ENCODE measurements around the gene KCNJ4.

KCNJ4 gene

GRCh38 chr22:38465673-38466490, 10.9 kb upstream of the KCNJ4 start:
- Mint-ChIP-seq H3K4me3 (no peak overlapping the region), H3K27ac (no peak overlapping the region), H3K4me1 (peaks cover 16 to 48% of the 10 kb centered on the region in 2 donors), H3K9me3 (no peaks in the 10 kb centered on the region), H3K27me3 (peaks cover 67 to 87% of the 10 kb centered on the region in 2 donors), H3K36me3 (no peaks in the 10 kb centered on the region)
- ATAC-seq (replicated peaks) (no peak), DNase-seq (no peak)

- Mint-ChIP-seq H3K27me3 (peaks cover 75 to 92% of the 10 kb centered on the region in 2 donors), H3K4me3 (no peak overlapping the region), H3K27ac (no peak overlapping the region), H3K9me3 (no peaks in the 10 kb centered on the region), H3K4me1 (peaks cover 21 to 53% of the 10 kb centered on the region in 2 donors), H3K36me3 (no peaks in the 10 kb centered on the region)
- DNase-seq (no peak), ATAC-seq (replicated peaks) (no peak)
Observed at GRCh38 chr22:38464992-38465672, 10.1 kb upstream of the KCNJ4 start.

GRCh38 chr22:38462960-38463784, 8.2 kb upstream of the KCNJ4 start:
- Mint-ChIP-seq H3K36me3 (no peaks in the 10 kb centered on the region), H3K27ac (no peak overlapping the region), H3K27me3 (peaks cover 82 to 90% of the 10 kb centered on the region in 2 donors), H3K9me3 (no peaks in the 10 kb centered on the region), H3K4me3 (no peak overlapping the region), H3K4me1 (peaks cover 23 to 51% of the 10 kb centered on the region in 2 donors)
- DNase-seq (no peak), ATAC-seq (replicated peaks) (no peak)

- Mint-ChIP-seq H3K9me3 (no peaks in the 10 kb centered on the region), H3K4me3 (peak overlapping the region in 1 of 2 donors; percentile 47), H3K27me3 (peaks cover 87 to 91% of the 10 kb centered on the region in 2 donors), H3K36me3 (no peaks in the 10 kb centered on the region), H3K4me1 (peaks cover 19 to 40% of the 10 kb centered on the region in 2 donors), H3K27ac (peak overlapping the region; percentile 25)
- DNase-seq (peak; percentile 53), ATAC-seq (replicated peaks) (peak; percentile 70 to 76)
Observed at GRCh38 chr22:38461414-38462081, 6.5 kb upstream of the KCNJ4 start.

GRCh38 chr22:38461057-38461413, 6.0 kb upstream of the KCNJ4 start:
- no peaks in the 10 kb centered on the region for H3K36me3 Mint-ChIP-seq

GRCh38 chr22:38460426-38460840, 5.4 kb upstream of the KCNJ4 start:
- H3K27me3 Mint-ChIP-seq = peaks cover 80 to 85% of the 10 kb centered on the region in 2 donors
- H3K4me1 Mint-ChIP-seq = peaks cover 21 to 33% of the 10 kb centered on the region in 2 donors
- no peak for DNase-seq
- H3K36me3 Mint-ChIP-seq = no peaks in the 10 kb centered on the region
- no peak overlapping the region for H3K4me3 Mint-ChIP-seq
- H3K27ac Mint-ChIP-seq = no peak overlapping the region
- no peaks in the 10 kb centered on the region for H3K9me3 Mint-ChIP-seq
- ATAC-seq (replicated peaks) = no peak

More at GRCh38 chr22:38461057-38461413, 6.0 kb upstream of the KCNJ4 start:
- DNase-seq (no peak), ATAC-seq (replicated peaks) (peak; percentile 17 to 33)
- no peaks in the 10 kb centered on the region for H3K9me3 Mint-ChIP-seq
- H3K4me1 Mint-ChIP-seq = peaks cover 21 to 39% of the 10 kb centered on the region in 2 donors
- H3K27me3 Mint-ChIP-seq = peaks cover 86 to 91% of the 10 kb centered on the region in 2 donors
- no peak overlapping the region for H3K27ac Mint-ChIP-seq
- peak overlapping the region in 1 of 2 donors; percentile 47 for H3K4me3 Mint-ChIP-seq

- H3K27ac Mint-ChIP-seq = peak overlapping the region; percentile 44
- peaks cover 80% of the 10 kb centered on the region in 2 donors for H3K27me3 Mint-ChIP-seq
- H3K4me1 Mint-ChIP-seq = peaks cover 22 to 25% of the 10 kb centered on the region in 2 donors
- no peaks in the 10 kb centered on the region for H3K9me3 Mint-ChIP-seq
- no peak for ATAC-seq (replicated peaks)
- DNase-seq = no peak
- H3K4me3 Mint-ChIP-seq = peak overlapping the region; percentile 67 to 73
- H3K36me3 Mint-ChIP-seq = no peaks in the 10 kb centered on the region
Observed at GRCh38 chr22:38456841-38457699, 2.1 kb upstream of the KCNJ4 start.

GRCh38 chr22:38456272-38456835, 1.4 kb upstream of the KCNJ4 start:
- DNase-seq (no peak), ATAC-seq (replicated peaks) (no peak)
- Mint-ChIP-seq H3K9me3 (no peaks in the 10 kb centered on the region), H3K27me3 (peaks cover 80% of the 10 kb centered on the region in 2 donors), H3K4me3 (peak overlapping the region; percentile 67 to 73), H3K36me3 (no peaks in the 10 kb centered on the region), H3K4me1 (peaks cover 19 to 22% of the 10 kb centered on the region in 2 donors), H3K27ac (peak overlapping the region; percentile 44)

GRCh38 chr22:38455530-38456271, 702 bp upstream of the KCNJ4 start:
- Mint-ChIP-seq H3K36me3 (no peaks in the 10 kb centered on the region), H3K4me1 (peaks cover 12 to 21% of the 10 kb centered on the region in 2 donors), H3K27ac (no peak overlapping the region), H3K27me3 (peaks cover 77 to 80% of the 10 kb centered on the region in 2 donors), H3K9me3 (no peaks in the 10 kb centered on the region), H3K4me3 (peak overlapping the region; percentile 67 to 73)
- ATAC-seq (replicated peaks) = no peak
- no peak for DNase-seq

GRCh38 chr22:38454353-38455075, 485 bp downstream of the KCNJ4 start:
- Mint-ChIP-seq H3K9me3 (no peaks in the 10 kb centered on the region), H3K27ac (no peak overlapping the region), H3K4me3 (peak overlapping the region; percentile 79 to 84), H3K36me3 (no peaks in the 10 kb centered on the region), H3K4me1 (peaks cover 9 to 17% of the 10 kb centered on the region in 2 donors), H3K27me3 (peaks cover 82 to 86% of the 10 kb centered on the region in 2 donors)
- DNase-seq (no peak), ATAC-seq (replicated peaks) (peak; percentile 41 to 57)

- H3K27ac Mint-ChIP-seq = no peak overlapping the region
- ATAC-seq (replicated peaks) = peak; percentile 13 to 17
- peak overlapping the region; percentile 79 to 84 for H3K4me3 Mint-ChIP-seq
Observed at GRCh38 chr22:38453996-38454352, 1.0 kb downstream of the KCNJ4 start.

More at GRCh38 chr22:38453996-38454352, 1.0 kb downstream of the KCNJ4 start:
- no peak for DNase-seq
- Mint-ChIP-seq H3K36me3 (no peaks in the 10 kb centered on the region), H3K27me3 (peaks cover 78 to 86% of the 10 kb centered on the region in 2 donors), H3K9me3 (no peaks in the 10 kb centered on the region), H3K4me1 (peaks cover 9 to 14% of the 10 kb centered on the region in 2 donors)

Measured in stimulated activated naive B cell treated with anti-CD40 and anti-IgM and Interleukin-4, amounts not matched to agents 10 μg/mL and 1 μg/mL and 100 μg/mL, for 72 hours (primary cell).